Renal cortex interstitium (tissue), 11 donors: ENCODE results near the gene ABCA2. TPM values are rescaled to one million over a fixed set of nuclear protein-coding genes. Genes with fewer than 3 reads are reported as not detected.
"Not testable (repeated sequence)": the region's sequence is repeated elsewhere in the genome, so short reads cannot be mapped to it uniquely, and the experiment has no call there.

Experiments
- DNase-seq, 11 donors: peaks; one replicate each; pipeline ENCODE4 v3.0.0-alpha.2; 2013; ENCODE audit warnings: low read depth in 9 of 11, low spot score in 4 of 11; ENCODE audit errors: extremely low read depth in 1 of 11
- polyA plus RNA-seq, 3 donors: library from polyadenylated mRNA; unstranded; fragments of 120-200 nt; gene quantifications; one replicate each; pipeline ENCODE4 v1.2.1, GENCODE V29; 2013; ENCODE audit not compliant: insufficient read length in 3 of 3

The ABCA2 gene
- polyA plus RNA-seq, 3 donors: 43.4 to 66.6 (median 61.6) TPM

- DNase-seq: no peak
Observed at GRCh38 chr9:137008312-137008711, 19.7 kb downstream of the ABCA2 start.

- DNase-seq: no peak
Observed at GRCh38 chr9:137007816-137008270, 20.2 kb downstream of the ABCA2 start.

GRCh38 chr9:137007108-137007815, 20.8 kb downstream of the ABCA2 start:
- no peak for DNase-seq

DNA sequence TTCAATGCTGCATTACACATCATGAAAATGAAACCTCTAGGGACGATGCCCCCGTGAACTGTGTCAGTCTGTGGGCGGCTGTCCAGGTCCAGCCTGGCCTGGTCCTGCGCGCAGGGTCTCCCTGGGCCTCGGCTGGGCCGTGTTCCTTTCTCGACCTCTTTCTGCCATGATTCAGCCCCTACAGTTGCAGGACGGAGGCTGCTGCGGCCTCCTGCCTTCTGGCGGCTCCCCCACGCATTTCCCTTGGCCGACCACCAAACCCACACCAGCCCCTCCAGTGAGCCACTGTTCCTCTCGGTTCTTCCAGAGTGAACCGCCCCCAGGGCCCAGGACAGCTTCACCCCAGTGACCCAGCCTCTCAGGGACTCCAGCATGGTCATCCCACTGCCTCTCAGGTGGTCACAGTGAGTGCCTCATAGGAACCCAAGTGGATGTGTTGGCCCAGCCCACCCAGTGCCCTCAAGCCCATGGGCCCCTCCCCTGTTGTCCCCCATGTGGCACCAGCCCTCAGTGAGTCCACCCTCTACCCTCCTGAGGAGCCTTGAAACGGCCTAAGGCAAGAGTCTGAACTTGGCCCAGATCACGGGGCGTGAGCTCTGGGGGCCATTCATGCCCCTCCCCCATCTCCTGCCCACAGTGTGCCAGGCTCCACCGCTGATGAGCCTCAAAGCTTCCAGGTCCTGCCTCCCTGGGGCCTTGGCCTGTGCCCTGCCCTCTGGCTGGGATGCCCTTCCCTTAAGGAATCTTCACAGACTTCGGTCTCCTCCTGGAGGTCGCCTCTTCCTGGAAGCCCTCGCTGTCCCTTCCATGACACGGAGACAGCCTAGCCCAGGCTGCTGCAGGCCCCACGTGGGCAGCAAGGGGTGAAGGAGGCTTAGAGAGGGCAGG, 21.7 kb downstream of the ABCA2 start:
- DNase-seq: no peak

DNA sequence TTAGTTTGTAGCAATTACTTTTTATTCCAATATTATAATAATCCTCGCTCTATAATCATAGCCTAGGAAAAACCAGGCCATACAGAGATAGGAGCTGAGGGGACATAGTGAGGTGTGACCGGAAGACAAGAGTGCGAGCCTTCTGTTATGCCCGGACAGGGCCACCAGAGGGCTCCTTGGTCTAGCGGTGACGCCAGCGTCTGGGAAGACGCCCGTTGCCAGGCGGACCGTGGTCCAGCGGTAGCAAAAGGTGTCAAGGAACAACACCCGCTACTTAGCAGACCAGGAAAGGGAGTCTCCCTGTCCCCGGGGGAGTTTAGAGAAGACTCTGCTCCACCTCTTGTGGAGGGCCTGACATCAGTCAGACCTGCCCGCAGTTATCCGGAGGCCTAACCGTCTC, 23.8 kb downstream of the ABCA2 start:
- not testable (repeated sequence) for DNase-seq

DNA sequence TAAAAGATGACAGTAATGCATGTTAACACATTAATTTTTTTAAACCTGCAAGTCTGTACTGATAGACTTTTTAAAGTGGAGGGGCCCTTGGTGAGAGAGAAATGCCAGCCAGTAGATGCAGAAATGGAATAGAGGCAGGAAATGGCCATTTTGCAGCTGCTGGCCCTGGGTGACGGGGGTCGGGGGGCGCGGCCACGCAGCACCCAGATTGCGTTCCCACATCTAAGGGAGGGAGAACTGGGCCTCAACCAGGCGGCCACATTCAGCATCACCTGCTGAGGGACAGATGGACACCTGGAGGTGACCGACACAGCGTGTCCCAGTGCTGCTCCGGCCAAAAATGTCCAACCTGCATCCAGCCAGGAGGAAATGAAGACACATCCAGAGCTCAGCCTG, 25.4 kb downstream of the ABCA2 start:
- no peak for DNase-seq

DNA sequence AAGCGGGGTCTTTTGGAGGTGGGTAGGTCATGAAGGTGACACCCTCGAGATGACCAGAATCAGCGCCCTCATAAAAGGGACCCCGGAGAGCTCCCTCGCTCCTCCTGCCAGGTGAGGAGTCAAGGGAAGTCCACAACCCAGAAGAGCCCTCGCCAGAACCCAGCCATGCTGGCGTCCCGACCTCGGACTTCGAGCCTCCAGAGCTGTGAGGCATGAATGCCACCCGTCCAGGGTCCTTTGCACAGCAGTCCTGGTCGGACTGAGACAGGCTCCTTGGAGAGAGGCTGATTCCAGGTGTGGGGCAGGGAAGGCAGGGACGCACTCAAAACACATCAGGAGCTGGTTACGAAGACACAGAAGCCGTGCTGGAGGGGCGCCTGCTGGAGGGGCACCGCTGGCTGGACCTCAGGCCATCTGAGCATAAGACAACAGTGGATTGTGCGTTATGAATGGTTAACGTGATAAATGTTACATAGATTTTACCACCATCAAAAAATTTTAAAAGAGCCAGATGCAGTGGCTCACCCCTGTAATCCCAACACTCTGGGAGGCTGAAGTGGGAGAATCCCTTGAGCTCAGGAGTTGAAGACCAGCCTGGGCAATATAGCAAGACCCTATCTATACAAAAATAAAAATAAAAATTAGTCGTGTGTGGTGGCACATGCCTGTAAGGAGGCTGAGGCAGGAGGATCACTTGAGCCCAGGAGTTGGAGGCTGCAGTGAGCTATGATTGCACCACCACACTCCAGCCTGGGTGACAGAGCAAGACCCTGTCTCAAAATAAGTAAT, 26.0 kb downstream of the ABCA2 start:
- no peak for DNase-seq

- no peak for DNase-seq
Observed at GRCh38 chr9:137000177-137000930, 27.7 kb downstream of the ABCA2 start.

- no peak for DNase-seq
Observed at GRCh38 chr9:136997830-136998234, 30.2 kb downstream of the ABCA2 start.

GRCh38 chr9:136997371-136997770, 30.7 kb downstream of the ABCA2 start:
- DNase-seq: no peak

GRCh38 chr9:136996361-136997292, 31.4 kb downstream of the ABCA2 start, which contains the start of gene CLIC3:
Gene CLIC3, minus strand, starts transcription at chr9:136996568. Its CDS starts 25 bp downstream, at chr9:136996543.
- no peak for DNase-seq

GRCh38 chr9:136995772-136996311, 32.2 kb downstream of the ABCA2 start:
- DNase-seq: no peak

- no peak for DNase-seq
Observed at GRCh38 chr9:136995362-136995761, 32.7 kb downstream of the ABCA2 start.

GRCh38 chr9:136994888-136995230, 33.2 kb downstream of the ABCA2 start:
- DNase-seq: no peak

GRCh38 chr9:136994180-136994887, 33.7 kb downstream of the ABCA2 start:
- DNase-seq: no peak

DNA sequence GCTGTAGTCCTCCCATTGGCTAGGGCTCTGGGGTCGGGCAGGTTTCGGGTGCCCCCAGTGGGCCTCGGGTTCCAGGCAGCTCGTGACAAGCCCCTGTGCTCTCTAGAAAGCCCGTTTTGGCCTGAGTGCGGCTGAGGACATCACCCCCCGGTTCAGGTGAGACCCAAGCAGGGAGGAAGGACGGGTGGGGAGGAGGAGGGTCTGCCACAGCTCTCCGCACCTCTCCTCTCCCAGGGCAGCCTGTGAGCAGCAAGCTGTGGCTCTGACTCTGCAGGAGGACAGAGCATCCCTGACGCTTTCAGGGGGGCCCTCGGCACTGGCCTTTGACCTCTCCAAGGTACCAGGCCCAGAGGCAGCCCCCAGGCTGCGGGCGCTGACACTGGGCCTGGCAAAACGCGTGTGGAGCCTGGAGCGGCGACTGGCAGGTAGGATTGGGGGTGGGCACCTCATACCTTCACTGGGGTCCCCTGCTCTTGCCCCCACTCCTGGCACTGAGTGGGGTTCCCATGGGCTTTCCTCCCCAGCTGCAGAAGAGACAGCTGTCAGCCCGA, 35.1 kb downstream of the ABCA2 start:
- no peak for DNase-seq
